ENCODE data around the gene BLTP1. TPM values are rescaled to one million over a fixed set of nuclear protein-coding genes. Genes with fewer than 3 reads are reported as not detected.
"Not testable (repeated sequence)": the region's sequence is repeated elsewhere in the genome, so short reads cannot be mapped to it uniquely, and the experiment has no call there.

The BLTP1 gene
- total RNA-seq, result 10 to 100 TPM; 14.0 to 15.6 TPM

GRCh38 chr4:122151982-122152710 is at the start of gene BLTP1:
Gene BLTP1, plus strand, starts transcription at chr4:122152331. Its CDS starts 18,317 bp downstream, at chr4:122170648.
- POLR2A ChIA-PET, result interaction anchor here (1.0 kb wide), 1 partner anchor 770 kb away, joined by 3 read pairs; the partner anchor contains the start of gene NUDT6
- CTCF ChIA-PET, result no interaction called here

GRCh38 chr4:122104184-122104583 is 47.9 kb upstream of the BLTP1 start:
- CTCF ChIA-PET, result no interaction called here
- POLR2A ChIA-PET, result no interaction called here

- CTCF ChIA-PET, result no interaction called here
- POLR2A ChIA-PET, result no interaction called here
Measured at GRCh38 chr4:122107680-122108079, 44.5 kb upstream of the BLTP1 start.

- CTCF ChIA-PET, POLR2A ChIA-PET: not testable (repeated sequence)
Measured at GRCh38 chr4:122110304-122110703, 41.8 kb upstream of the BLTP1 start.

GRCh38 chr4:122117743-122118142 is 34.4 kb upstream of the BLTP1 start:
- CTCF ChIA-PET, result interaction anchor here (0.9 kb wide), 1 partner anchor 14 kb away, joined by 3 read pairs; no protein-coding TSS in a partner anchor
- POLR2A ChIA-PET, result no interaction called here

GRCh38 chr4:122118243-122118642 is 33.9 kb upstream of the BLTP1 start:
- CTCF ChIA-PET, result interaction anchor here (0.9 kb wide), 1 partner anchor 13 kb away, joined by 3 read pairs; no protein-coding TSS in a partner anchor
- POLR2A ChIA-PET, result no interaction called here

GRCh38 chr4:122119739-122120138 is 32.4 kb upstream of the BLTP1 start:
- CTCF ChIA-PET, result no interaction called here
- POLR2A ChIA-PET, result no interaction called here

- ChIA-PET CTCF (no interaction called here), POLR2A (no interaction called here)
Measured at GRCh38 chr4:122121593-122121992, 30.5 kb upstream of the BLTP1 start.

GRCh38 chr4:122122083-122122482 is 30.0 kb upstream of the BLTP1 start:
- POLR2A ChIA-PET, result no interaction called here

GRCh38 chr4:122129061-122129460 is 23.1 kb upstream of the BLTP1 start:
- CTCF ChIA-PET, result no interaction called here
- POLR2A ChIA-PET, result interaction anchor here (0.6 kb wide), 1 partner anchor 247 kb away, joined by 3 read pairs; no protein-coding TSS in a partner anchor

More at GRCh38 chr4:122122083-122122482, 30.0 kb upstream of the BLTP1 start:
- CTCF ChIA-PET, result no interaction called here

- CTCF ChIA-PET, result interaction anchor here (0.7 kb wide), 1 partner anchor 13 kb away, joined by 3 read pairs; no protein-coding TSS in a partner anchor
- POLR2A ChIA-PET, result no interaction called here
Measured at GRCh38 chr4:122131562-122132157, 20.5 kb upstream of the BLTP1 start.

- ChIA-PET CTCF (no interaction called here), POLR2A (no interaction called here)
Measured at GRCh38 chr4:122132891-122133290, 19.2 kb upstream of the BLTP1 start.

- CTCF ChIA-PET, result no interaction called here
- POLR2A ChIA-PET, result no interaction called here
Measured at GRCh38 chr4:122139139-122139538, 13.0 kb upstream of the BLTP1 start.

GRCh38 chr4:122140834-122141233 is 11.3 kb upstream of the BLTP1 start:
- POLR2A ChIA-PET, result no interaction called here
- CTCF ChIA-PET, result no interaction called here

- ChIA-PET CTCF (interaction anchor here (0.6 kb wide), 1 partner anchor 323 kb away, joined by 3 read pairs; no protein-coding TSS in a partner anchor), POLR2A (no interaction called here)
Measured at GRCh38 chr4:122142687-122143086, 9.4 kb upstream of the BLTP1 start.

- ChIA-PET CTCF (no interaction called here), POLR2A (no interaction called here)
Measured at GRCh38 chr4:122146652-122147051, 5.5 kb upstream of the BLTP1 start.

- CTCF ChIA-PET, result no interaction called here
- POLR2A ChIA-PET, result interaction anchor here (0.5 kb wide), 1 partner anchor 537 kb away, joined by 3 read pairs; no protein-coding TSS in a partner anchor
Measured at GRCh38 chr4:122150931-122151330, 1.2 kb upstream of the BLTP1 start.

GRCh38 chr4:122152711-122153226 is 638 bp downstream of the BLTP1 start:
- CTCF ChIA-PET, result no interaction called here
- POLR2A ChIA-PET, result no interaction called here

- CTCF ChIA-PET, result no interaction called here
Measured at GRCh38 chr4:122156819-122157218, 4.7 kb downstream of the BLTP1 start.

GRCh38 chr4:122163301-122163700 is 11.2 kb downstream of the BLTP1 start:
- ChIA-PET POLR2A (no interaction called here), CTCF (no interaction called here)

More at GRCh38 chr4:122156819-122157218, 4.7 kb downstream of the BLTP1 start:
- POLR2A ChIA-PET, result no interaction called here

GRCh38 chr4:122163767-122164166 is 11.6 kb downstream of the BLTP1 start:
- CTCF ChIA-PET, result no interaction called here
- POLR2A ChIA-PET, result no interaction called here
